GM12864 (cell line): ENCODE results near the gene FZR1.
A peak's percentile ranks its signal among the peaks of the same experiment; 100 is the strongest.

Experiments used
- DNase-seq: peaks from one replicate; pipeline ENCODE4 v3.0.0-alpha.2; 2011; ENCODE audit warnings: low read depth
- H3K4me3 ChIP-seq: 2 replicates; pipeline ENCODE4 v1.5.1; 2011; ENCODE audit warnings: mild to moderate bottlenecking, low read depth, low read length, control low read depth
- CTCF ChIP-seq: IDR thresholded peaks from 2 replicates; pipeline ENCODE4 v1.5.1; 2011; ENCODE audit warnings: low read depth, mild to moderate bottlenecking, moderate library complexity, low read length, control low read depth, inconsistent platforms; ENCODE audit errors: missing control alignments

FZR1 gene

GRCh38 chr19:3496392-3497273 lies 9.5 kb upstream of the FZR1 start:
- DNase-seq, result no peak
- TF ChIP-seq CTCF, result no peak
- H3K4me3 ChIP-seq, result no peak overlapping the region

- TF ChIP-seq CTCF, result no peak
Measured at GRCh38 chr19:3497757-3498520, 8.2 kb upstream of the FZR1 start.

GRCh38 chr19:3499738-3500428 lies 6.2 kb upstream of the FZR1 start:
- peak overlapping the region; percentile 80 for H3K4me3 ChIP-seq
- TF ChIP-seq CTCF, result no peak
- DNase-seq, result no peak

More at GRCh38 chr19:3497757-3498520, 8.2 kb upstream of the FZR1 start:
- DNase-seq, result no peak
- H3K4me3 ChIP-seq, result no peak overlapping the region

GRCh38 chr19:3500429-3501101 lies 5.5 kb upstream of the FZR1 start, which contains the start of gene DOHH:
Gene DOHH (minus strand): TSS chr19:3500674. CDS start chr19:3496814, 3,860 bp downstream.
- DNase-seq, result peak; percentile 98
- peak within 1 kb of the TSS; percentile 80 for H3K4me3 ChIP-seq
- TF ChIP-seq CTCF, result no peak

- no peak for TF ChIP-seq CTCF
- H3K4me3 ChIP-seq, result no peak overlapping the region
- DNase-seq, result no peak
Measured at GRCh38 chr19:3501780-3502179, 4.3 kb upstream of the FZR1 start.

GRCh38 chr19:3503036-3503572 lies 3.0 kb upstream of the FZR1 start:
- H3K4me3 ChIP-seq, result no peak overlapping the region
- no peak for TF ChIP-seq CTCF
- no peak for DNase-seq
